Nucleus accumbens (tissue), 56 donors: ENCODE measurements around the gene HOXB7.

ENCODE experiments used
- DNase-seq, 56 donors: peaks; one replicate each; lab custom pipeline; 2025; lab: John Stamatoyannopoulos, UW

Gene HOXB7

DNA sequence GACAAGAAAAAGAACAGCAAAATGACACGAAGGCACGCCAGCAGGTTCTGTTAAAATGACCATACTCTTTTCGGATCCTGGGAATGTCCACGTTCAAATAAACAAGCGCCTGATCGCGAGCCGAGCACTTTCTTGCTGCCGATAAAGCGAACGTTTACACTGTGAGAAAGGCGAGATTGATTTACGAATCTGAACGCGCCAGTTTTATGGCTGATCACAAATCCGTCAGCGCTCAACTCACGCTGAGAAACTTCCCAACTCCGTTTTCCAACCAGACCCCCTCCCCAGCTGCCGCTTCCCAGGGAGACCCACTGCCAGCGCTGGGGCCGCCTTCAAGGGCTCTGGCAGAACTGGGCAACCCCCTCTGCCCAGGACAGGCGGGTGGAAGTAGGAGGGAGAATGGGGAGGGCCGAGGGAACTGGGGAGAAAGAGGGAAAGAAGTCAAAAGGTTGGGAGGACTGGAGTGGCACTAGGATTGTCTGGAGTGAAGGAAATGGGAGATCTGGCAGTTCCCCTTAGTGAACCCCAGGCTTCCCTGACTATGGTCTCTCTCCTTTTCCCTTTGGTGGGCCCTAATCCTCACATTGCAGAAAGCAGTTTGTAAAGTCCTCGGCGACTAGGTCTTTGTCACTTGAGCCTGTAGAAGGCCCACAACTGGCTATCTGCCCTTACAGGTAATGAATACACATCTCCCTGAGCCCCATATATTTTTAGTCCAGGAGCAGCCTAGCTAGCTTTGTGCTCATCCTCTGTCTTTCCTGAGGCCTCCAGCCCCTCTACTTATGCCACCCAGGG, 39.6 kb downstream of the HOXB7 start:
- no peak for DNase-seq

DNA sequence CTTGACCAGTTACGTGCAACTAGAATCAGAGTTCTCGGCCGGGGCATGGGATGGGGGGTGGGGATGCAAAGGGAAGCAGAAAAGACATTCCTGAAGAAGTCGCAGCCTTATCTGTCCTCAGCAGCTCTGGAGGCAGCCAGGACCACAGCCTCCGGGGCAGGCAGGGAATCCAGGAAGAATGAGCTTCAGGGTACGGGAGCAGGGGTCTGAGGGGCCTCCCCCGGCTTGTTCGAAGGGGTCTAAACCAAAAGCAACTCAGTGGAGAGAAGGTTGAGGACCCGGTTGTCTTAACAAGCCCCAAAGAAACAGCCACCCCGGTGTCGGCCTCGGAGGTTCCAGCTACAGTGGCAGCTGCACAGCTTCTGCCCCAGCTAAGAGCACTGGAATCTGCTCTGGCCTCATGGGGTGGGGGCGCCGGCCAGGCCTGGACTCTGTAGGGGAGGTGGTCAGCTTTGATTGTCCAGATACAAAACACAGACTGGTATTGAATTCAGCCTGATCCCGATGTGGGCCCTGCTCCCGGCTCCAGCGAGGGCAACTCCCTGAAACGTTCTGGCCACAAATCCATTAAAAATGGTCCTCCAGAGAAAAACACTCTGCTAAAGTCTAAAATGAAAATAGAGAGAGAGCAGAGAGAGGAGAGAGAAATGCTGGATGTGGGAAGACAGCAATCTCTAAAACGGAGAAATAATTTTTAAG, 40.3 kb downstream of the HOXB7 start:
- DNase-seq: no peak

DNA sequence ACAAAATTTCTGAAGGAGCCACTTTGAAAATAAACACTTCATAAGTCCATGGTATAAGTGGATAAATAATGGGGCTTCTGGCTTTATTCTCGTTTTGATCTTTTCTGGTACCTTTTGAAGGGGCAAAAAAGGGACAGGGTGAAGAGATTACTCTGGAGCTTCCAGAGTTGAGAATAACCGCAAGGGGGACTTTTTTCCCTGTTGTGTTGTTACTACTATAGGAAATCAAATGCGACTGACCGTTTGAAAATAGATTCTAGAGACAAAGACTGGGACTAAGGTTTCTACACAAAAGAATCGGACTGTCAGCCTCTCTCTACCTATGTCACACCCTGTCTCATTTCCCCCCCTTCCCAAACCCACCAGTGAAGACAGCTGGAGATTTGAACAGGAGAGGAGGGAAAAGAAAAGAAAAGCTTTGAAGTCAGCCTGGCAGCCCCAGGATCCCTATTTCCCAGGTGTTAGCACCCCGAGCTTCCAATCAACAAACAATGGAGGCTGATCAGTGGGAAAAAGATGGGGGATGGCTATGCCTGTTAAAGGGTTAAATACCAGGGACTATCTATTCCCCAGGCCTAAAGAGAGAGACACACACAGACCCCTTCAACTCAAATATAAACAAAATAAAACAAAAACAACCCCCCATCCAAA, 41.0 kb downstream of the HOXB7 start:
- no peak for DNase-seq

DNA sequence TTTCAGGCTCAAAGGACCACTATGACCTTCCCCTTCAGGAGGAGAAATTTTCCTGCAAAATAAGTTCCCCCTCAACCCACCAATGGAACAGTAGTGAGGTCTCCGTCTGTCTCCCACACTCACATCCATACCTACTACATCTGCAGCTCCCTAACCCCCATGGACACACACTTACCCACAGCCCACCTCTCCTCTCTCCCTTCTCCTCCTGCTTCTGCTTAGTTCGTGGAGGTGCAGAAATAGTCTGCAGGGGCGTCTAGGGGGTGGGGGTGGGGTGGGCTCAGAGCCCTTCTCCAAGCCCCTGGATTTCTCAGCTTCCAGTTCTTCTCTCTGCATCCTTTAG, 41.6 kb downstream of the HOXB7 start:
- no peak for DNase-seq

DNA sequence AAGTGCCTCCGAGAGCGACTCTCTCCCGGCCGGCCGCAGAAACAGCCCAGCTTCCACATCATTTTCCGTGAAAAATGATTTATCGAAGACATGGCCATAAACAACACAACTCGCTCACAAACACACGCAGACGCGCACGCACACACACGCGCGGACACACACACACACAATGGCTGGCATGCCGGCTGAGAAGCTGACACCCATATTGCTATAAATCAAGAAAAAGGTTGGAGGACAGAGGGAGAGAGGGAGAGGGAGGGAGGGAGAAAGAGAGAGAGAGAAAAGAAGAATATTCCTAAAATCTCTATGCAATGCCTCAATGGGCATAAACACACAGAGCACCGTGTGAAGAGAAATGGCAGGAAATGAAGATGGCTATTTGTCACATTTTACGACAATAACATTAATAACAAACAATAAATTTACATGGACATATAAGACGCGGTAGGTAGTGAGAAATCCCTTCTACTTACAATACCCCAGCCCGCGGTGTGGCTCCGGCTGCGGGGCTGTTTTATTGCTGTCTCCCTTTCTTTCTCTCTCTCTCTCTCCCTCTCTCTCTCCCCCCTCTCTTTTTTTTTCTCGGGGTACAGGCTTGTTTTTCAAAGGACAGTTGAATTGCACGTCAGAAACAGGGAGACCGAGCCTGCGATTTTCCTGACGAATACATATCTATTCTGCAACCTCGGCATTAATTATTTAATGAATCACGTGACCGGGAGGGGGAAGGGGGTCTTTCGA, 42.1 kb downstream of the HOXB7 start:
- no peak for DNase-seq

DNA sequence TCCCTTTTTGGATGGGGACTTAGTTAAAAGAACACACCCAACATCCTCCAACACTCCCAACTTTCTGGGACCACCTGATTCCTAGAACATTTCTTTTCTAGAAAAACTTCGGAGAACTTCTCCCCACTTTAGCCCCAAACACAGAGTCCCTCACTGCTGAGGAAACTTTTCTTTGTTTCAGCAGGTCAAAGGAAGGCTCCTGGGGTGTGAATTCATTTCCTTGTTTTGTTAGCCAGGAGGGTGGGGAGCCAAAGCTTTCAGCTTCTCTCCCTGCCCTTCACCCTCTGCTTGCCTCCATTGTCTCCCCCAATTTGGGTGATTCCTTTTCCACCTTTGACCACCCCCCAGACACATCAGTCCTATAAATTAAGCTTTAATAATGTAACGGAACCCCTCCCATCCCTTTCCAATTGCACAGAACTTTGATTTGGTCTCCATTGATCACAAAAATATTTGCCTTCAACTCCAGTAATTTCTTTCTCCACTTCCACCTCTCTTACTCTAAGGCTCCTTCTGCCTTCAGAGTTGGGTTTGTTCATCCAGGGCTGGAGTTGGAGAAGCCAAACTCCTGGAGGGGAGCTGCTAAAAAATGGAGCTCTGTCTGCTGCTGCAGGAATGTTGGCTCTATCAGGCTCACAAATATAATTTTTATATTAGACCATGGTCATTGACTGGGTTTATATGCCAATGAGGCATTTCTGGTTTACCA, 43.0 kb downstream of the HOXB7 start:
- DNase-seq: no peak

DNA sequence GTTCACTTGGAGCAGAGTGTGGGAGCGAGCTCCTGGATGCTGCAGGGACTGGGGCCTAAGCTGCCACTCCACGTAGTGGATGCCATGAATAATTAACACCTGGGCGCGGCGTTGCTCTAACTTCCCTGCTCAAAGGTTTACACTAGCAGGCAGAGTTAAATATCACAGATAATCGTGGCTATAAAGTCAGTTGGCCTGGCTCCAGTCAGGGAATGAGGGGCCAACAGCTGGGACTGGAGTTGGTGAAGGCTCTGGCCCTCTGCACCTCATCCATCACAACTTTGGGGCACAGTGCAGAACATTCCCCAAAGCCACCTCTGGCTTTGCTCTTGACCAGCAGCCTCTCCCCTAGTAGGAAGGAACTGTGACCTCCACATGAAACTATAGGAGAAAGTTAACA, 43.6 kb downstream of the HOXB7 start:
- no peak for DNase-seq

DNA sequence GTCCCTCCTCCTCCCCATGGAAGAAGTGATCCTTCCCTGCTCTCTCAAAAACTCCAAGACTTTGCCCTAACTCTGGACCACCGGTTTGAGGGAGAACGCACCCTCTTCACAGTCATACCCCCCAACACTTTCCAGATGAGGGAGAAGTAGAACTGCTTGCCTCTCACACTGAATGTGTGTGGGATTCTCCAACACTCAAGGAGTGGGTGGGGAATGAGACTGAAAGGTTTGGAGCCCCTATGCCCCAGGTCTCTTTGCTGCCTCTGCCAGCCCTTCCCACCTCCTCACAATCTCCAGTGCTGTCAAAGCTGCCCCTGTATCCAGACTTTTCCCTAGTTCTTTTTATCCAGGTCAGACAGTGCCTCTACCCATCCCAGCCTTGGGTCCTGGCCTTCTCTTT, 44.1 kb downstream of the HOXB7 start:
- DNase-seq: no peak

DNA sequence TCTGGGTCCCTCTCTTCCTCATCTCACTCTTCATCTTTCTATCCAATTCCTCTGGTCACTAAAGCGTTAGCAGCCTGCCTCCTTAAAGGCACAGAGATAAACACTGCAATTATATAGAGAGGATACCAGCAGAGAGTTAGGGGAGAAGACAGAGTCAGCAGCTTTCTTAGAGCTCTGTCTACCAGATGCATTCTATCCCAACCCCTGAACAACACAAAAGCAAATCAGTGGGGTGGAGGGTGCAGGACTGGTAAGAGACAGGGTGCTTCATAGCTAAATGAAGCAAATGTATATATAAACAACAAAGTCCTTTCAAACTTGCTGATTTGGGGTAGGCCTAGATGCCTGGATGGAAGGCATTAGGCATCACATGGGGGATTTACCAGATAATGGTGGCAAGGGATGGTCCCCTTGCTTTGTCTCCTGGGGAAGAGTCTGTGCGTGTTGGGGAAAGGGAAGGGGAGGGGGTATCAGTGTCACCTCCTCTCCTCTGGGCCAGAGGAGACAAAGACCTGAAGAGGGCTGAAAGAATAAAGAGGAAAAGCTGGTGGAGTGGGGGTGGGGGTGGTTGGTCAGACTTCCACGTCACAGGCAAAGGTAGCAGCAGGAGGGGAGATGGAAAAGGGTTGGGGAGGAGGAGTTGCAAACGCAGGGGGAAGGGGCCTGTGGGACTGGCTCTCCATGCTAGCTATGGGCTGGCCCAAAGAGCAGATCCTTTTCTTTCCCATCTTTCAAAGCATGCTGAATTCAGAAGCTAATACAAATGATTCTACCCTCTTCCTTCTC, 44.7 kb downstream of the HOXB7 start:
- no peak for DNase-seq

DNA sequence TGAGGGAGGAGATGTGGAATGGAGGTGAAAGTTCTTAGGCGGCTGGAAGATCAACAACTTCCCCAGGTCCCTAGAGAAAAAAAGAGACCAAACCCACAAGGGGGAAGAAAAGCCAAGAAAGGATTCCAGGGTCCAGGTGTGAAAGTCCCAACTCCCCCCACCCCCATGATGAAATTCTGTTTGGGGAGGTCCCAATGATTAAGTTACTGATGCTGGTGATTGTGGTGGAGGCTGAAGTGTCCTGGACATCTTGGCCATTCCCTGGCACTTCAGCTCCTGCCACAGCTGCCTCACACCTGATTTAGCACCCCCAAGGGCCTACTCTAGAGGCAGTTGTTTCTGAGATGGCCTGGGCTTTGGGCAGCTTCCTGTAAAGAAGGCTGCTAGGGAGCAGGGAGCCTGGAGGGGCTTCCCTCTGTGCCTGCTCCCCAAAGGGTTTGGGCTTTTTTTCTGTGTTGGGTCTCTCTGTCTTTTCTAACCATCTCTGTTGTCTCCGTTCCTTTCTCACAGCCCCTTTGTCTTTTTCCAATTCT, 45.7 kb downstream of the HOXB7 start:
- no peak for DNase-seq

DNA sequence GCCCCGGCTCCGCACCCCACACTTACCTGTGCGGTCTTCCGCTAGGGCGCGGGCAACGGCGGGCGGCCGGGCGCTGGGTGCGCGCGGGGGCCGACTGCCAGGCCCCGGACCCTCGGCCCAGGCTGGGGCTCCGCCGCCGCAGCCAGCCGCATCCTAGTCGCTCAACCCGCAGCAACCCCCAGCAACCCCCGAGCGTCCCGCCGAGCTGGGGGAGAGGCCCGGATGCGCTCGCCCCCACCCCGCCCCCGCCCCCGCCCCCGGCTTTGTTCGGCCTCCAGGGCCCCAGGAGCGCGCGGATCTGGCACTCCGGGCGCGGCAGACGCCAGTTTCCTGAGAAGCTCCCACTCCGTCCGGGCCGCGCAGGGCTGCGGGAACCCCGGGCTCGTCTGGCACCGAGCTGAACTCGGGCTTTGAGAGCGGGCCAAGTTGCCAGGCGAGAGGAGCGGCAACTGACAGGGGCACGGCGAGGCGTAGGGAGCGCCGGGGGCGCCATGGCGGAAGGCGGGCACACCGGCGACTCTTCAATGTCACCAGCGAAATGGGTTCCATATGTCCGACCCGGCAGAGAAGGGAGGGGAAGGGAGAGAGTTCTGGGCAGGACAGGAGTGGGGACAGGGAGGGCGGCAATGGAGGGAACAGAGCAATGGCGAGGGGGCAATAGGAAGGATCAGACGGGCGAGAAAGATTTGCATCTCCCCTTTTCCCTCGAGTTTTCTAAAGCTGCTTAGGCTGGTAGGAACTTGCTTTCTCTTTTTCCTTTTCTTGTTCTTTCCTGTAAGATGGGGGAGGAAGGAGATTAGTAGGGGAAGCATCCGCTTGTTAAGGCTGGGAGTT, 46.4 kb downstream of the HOXB7 start:
- no peak for DNase-seq

DNA sequence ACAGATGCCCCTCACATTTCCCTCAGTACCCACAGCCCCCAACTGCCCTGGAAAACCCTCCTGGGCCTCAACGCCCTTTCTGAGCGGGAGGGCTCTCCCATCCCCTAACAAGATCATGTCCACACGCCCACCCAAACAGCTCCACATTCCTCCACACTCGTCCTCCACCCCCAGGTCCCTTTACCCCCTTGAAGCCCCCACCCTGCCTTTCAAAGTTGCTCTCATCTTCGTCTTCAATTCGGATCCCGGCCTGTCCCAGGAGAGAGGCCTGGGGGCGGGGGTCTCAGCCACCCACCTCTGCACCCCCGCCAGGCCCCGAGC, 47.0 kb downstream of the HOXB7 start:
- no peak for DNase-seq

DNA sequence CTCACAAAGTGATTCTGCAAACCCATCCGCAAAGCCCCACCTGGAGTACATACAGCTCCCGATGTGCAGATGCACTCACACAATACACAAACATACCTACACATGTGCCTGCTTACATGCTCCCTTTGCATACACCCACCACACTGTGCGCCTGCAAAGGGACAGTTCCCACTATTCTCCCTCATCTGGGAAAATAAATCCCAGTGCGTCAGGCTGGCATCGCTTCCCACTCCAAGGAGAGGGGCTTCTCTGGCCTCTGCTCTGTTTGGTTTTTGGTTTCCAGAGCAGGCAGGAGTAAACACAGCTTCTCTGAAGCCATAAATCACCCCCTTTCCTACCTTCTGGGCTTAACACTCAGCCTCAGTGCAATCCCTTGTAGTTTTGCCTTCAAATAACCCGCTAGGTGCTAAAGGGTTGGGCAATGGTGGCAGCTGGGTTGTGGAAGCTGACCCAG, 47.4 kb downstream of the HOXB7 start:
- DNase-seq: no peak

DNA sequence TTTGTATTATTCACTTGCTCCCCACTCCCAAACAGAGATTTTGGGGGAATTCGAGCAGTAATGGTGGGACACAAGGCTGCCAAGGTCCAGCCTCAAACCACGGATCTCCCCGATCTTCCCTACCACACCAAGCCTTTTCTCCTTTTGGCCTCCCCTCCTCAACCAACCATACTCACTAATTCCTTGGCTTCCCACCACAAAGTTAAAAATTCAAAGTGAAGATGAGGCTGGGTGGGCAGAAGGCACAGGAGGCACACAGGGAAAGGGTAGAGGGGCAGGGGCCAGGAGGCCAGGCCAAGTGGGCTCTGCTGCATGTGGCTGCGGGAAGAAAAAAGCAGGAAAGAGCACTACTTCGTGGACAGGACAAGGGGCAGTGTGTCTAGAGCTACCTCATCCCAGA, 47.9 kb downstream of the HOXB7 start:
- DNase-seq: no peak

DNA sequence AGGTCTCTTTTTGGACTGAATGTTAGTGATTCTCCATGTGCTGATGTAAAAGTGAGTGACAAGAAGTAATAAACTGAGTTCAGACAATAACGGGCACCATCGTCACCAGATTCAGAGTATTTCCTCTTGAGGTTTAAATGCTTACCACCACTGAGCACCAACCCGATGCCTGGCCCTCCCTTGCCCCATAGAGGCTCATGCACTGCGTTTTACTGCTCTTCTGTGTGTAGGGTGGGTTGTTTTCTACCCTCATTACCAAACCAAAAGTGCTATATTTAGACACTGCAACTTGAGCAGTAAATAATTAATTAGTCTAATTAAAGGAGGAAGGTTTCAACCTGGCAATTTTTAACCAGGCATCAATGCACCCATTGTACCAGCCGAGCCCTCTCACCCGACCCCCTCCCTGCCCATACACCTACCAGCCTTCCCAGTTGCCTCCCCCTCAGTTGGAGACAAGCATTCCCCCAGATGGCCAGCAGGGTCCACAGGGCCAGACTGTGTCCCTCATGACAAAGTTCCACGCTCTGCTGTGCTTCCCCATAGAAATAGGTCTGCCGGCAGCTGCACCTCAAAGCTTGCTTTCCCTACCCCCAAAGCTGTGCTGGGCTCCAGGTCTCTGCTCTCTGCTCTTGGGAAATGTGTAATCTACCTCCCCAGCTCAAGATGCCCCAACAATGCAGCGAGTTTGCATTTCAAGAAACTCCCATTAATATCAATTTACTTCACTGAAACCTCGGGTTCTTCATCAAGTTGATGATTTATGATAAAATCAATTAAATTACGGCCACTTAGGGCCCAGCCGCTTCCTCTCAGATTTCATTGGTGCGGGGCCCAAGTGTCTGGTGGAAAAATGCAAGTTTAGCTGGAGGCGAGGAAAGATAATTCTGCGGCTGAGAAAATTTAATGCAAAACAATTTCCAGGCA, 48.7 kb downstream of the HOXB7 start:
- no peak for DNase-seq

DNA sequence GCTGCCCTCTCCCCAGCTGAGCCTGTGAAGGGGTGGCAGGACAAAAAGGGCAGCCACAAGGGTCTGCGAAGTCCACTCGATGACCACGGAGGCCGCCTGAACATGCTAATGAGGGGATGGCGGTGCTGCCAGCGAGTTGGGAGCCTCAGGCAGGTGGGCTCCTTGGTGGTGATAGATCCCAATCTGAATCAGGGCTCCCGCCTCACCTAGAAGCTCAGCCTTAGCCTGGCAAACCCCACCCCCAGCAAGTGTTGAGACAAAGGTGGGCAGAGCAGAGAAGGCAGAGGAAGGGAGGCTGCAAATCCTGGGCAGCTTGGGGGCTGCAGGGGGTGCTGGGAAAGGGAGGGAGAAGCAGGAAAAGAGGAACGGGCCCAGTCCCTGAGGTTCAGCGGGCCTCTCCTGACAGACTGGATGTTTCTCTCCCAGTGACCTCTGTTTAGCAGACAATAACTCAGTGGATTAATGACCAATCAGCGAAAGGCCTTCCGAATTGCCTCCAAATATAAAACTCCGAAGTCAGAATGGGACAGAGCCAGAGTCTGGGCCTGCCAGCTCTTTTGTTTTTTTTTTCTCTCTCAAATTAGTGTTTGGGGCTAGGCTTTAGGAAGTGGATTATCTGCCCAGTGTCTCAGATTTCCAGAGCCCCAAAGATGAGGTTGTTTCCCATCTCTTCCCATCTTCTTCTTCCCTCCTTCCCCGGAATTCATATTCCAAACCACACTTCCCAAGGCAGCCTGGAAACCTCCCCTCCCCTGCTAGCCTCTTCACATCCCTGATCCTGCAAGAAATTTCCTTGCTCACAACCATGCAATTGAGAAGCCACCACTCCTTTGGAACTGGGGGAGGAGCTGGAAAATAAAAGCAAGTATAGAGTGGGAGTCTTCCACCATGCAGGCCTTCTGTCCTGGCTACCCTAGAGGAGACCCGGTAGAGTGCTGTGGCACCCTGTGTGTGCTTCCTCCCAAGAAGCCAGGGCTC, 50.7 kb downstream of the HOXB7 start:
- no peak for DNase-seq
